ENCODE data around the gene TRMT1.

The TRMT1 gene

GRCh38 chr19:13070425-13071140, 46.0 kb downstream of the TRMT1 start:
- DNase-seq (ENCODE audit: low read depth in 2 of 2): no peak

GRCh38 chr19:13069415-13070359, 46.9 kb downstream of the TRMT1 start:
- DNase-seq (ENCODE audit: low read depth in 2 of 2): no peak

- DNase-seq (ENCODE audit: low read depth in 2 of 2): no peak
Observed at GRCh38 chr19:13068085-13068846, 48.3 kb downstream of the TRMT1 start.

- no peak for DNase-seq (ENCODE audit: low read depth in 2 of 2)
Observed at GRCh38 chr19:13066933-13067807, 49.4 kb downstream of the TRMT1 start.

- no peak for DNase-seq (ENCODE audit: low read depth in 2 of 2)
Observed at GRCh38 chr19:13066226-13066625, 50.3 kb downstream of the TRMT1 start.

- DNase-seq (ENCODE audit: low read depth in 2 of 2): no peak
Observed at GRCh38 chr19:13064092-13064489, 52.4 kb downstream of the TRMT1 start.

- DNase-seq (ENCODE audit: low read depth in 2 of 2): no peak
Observed at GRCh38 chr19:13063461-13064091, 53.0 kb downstream of the TRMT1 start.

GRCh38 chr19:13062317-13062716, 54.2 kb downstream of the TRMT1 start:
- no peak for DNase-seq (ENCODE audit: low read depth in 2 of 2)

- peak; percentile 59 to 65 for DNase-seq (ENCODE audit: low read depth in 2 of 2)
Observed at GRCh38 chr19:13060964-13061927, 55.3 kb downstream of the TRMT1 start.

- no peak for DNase-seq (ENCODE audit: low read depth in 2 of 2)
Observed at GRCh38 chr19:13060233-13060963, 56.1 kb downstream of the TRMT1 start.

GRCh38 chr19:13058951-13059660, 57.4 kb downstream of the TRMT1 start:
- DNase-seq (ENCODE audit: low read depth in 2 of 2): no peak

- DNase-seq (ENCODE audit: low read depth in 2 of 2): no peak
Observed at GRCh38 chr19:13057744-13058143, 58.8 kb downstream of the TRMT1 start.

- no peak for DNase-seq (ENCODE audit: low read depth in 2 of 2)
Observed at GRCh38 chr19:13057147-13057572, 59.4 kb downstream of the TRMT1 start.

GRCh38 chr19:13056052-13056660, 60.4 kb downstream of the TRMT1 start:
- no peak for DNase-seq (ENCODE audit: low read depth in 2 of 2)

GRCh38 chr19:13055213-13056051, 61.1 kb downstream of the TRMT1 start:
- DNase-seq (ENCODE audit: low read depth in 2 of 2): no peak
